ENCODE measurements around the gene SH2B2. TPM values are rescaled to one million over a fixed set of nuclear protein-coding genes. Genes with fewer than 3 reads are reported as not detected.
A peak's percentile ranks its signal among the peaks of the same experiment; 100 is the strongest.

Gene SH2B2
- total and polyA plus RNA-seq, 4 donors: 0.65 to 1.4 (median 1.0) TPM; not detected in 1

- Histone ChIP-seq H3K9me3 (ENCODE audit: control insufficient read depth in 4 of 4, low read length in 3 of 4) (no peaks in the 10 kb centered on the region), H3K4me1 (ENCODE audit: control insufficient read depth in 4 of 4, insufficient read depth in 4 of 4, low read length in 3 of 4) (peaks cover 0 to 21% (median 10%) of the 10 kb centered on the region in 4 donors), H3K36me3 (ENCODE audit: control insufficient read depth in 4 of 4, insufficient read depth in 3 of 4, low read depth in 1 of 4, low read length in 3 of 4) (peaks cover 0 to 6% (median 0%) of the 10 kb centered on the region in 4 donors), H3K27ac (ENCODE audit: low read depth in 1 of 2, low read length in 2 of 2) (peak overlapping the region in 1 of 2 donors; percentile 9), H3K9ac (ENCODE audit: low read depth in 1 of 2, low read length in 2 of 2) (no peak overlapping the region), H3K27me3 (ENCODE audit: control insufficient read depth in 4 of 4, insufficient read depth in 4 of 4, low read length in 3 of 4) (no peaks in the 10 kb centered on the region), H3K4me3 (ENCODE audit: low read depth in 1 of 3, low read length in 3 of 3) (no peak overlapping the region)
- DNase-seq (ENCODE audit: low spot score): no peak
- WGBS: 76% methylated on average over 19 of the region's 19 CpGs
- TF ChIP-seq NR2F2 (IDR thresholded peaks at IDR 0.05) (no peak), HNF4A (conservative IDR thresholded peaks at IDR 0.05) (peak in 1 of 2 donors; percentile 33), HNF4G (IDR thresholded peaks at IDR 0.05) (no peak), REST (IDR thresholded peaks at IDR 0.05) (no peak), FOXA2 (IDR thresholded peaks at IDR 0.05) (no peak), CTCF (IDR thresholded peaks at IDR 0.05; ENCODE audit: low read depth, low read length, missing input control) (no peak), ATF3 (IDR thresholded peaks at IDR 0.05) (no peak), JUND (IDR thresholded peaks at IDR 0.05) (no peak), FOXA1 (IDR thresholded peaks at IDR 0.05) (no peak), EGR1 (IDR thresholded peaks at IDR 0.05; ENCODE audit: low read depth in 2 of 2) (no peak), GABPA (IDR thresholded peaks at IDR 0.05 in 1 of 2, conservative IDR thresholded peaks at IDR 0.05 in 1 of 2) (no peak), RAD21 (IDR thresholded peaks at IDR 0.05) (no peak), SP1 (IDR thresholded peaks at IDR 0.05) (no peak), RXRA (IDR thresholded peaks at IDR 0.05) (peak in 1 of 2 donors; percentile 50)
Observed at GRCh38 chr7:102253066-102253972, 33.3 kb upstream of the SH2B2 start.

GRCh38 chr7:102253973-102254370, 32.7 kb upstream of the SH2B2 start:
- Histone ChIP-seq H3K9ac (ENCODE audit: low read depth in 1 of 2, low read length in 2 of 2) (no peak overlapping the region), H3K9me3 (ENCODE audit: control insufficient read depth in 4 of 4, low read length in 3 of 4) (no peaks in the 10 kb centered on the region), H3K27ac (ENCODE audit: low read depth in 1 of 2, low read length in 2 of 2) (no peak overlapping the region), H3K36me3 (ENCODE audit: control insufficient read depth in 4 of 4, insufficient read depth in 3 of 4, low read depth in 1 of 4, low read length in 3 of 4) (peaks cover 0 to 2% (median 0%) of the 10 kb centered on the region in 4 donors), H3K27me3 (ENCODE audit: control insufficient read depth in 4 of 4, insufficient read depth in 4 of 4, low read length in 3 of 4) (no peaks in the 10 kb centered on the region), H3K4me1 (ENCODE audit: control insufficient read depth in 4 of 4, insufficient read depth in 4 of 4, low read length in 3 of 4) (peaks cover 0 to 23% (median 10%) of the 10 kb centered on the region in 4 donors), H3K4me3 (ENCODE audit: low read depth in 1 of 3, low read length in 3 of 3) (no peak overlapping the region)
- WGBS: 97% methylated on average over 13 of the region's 13 CpGs
- no peak for DNase-seq (ENCODE audit: low spot score)
- TF ChIP-seq YY1 (IDR thresholded peaks at IDR 0.05) (no peak), HNF4A (conservative IDR thresholded peaks at IDR 0.05) (no peak), EGR1 (IDR thresholded peaks at IDR 0.05; ENCODE audit: low read depth in 2 of 2) (no peak), MAX (IDR thresholded peaks at IDR 0.05) (no peak), FOXA2 (IDR thresholded peaks at IDR 0.05) (no peak), JUND (IDR thresholded peaks at IDR 0.05) (no peak), HNF4G (IDR thresholded peaks at IDR 0.05) (no peak), ZBTB33 (IDR thresholded peaks at IDR 0.05) (no peak), TAF1 (conservative IDR thresholded peaks at IDR 0.05) (no peak), CTCF (IDR thresholded peaks at IDR 0.05; ENCODE audit: low read depth, low read length, missing input control) (no peak), RXRA (IDR thresholded peaks at IDR 0.05) (no peak)
